Measurements from ENCODE around the gene ZNF787.

The ZNF787 gene

DNA sequence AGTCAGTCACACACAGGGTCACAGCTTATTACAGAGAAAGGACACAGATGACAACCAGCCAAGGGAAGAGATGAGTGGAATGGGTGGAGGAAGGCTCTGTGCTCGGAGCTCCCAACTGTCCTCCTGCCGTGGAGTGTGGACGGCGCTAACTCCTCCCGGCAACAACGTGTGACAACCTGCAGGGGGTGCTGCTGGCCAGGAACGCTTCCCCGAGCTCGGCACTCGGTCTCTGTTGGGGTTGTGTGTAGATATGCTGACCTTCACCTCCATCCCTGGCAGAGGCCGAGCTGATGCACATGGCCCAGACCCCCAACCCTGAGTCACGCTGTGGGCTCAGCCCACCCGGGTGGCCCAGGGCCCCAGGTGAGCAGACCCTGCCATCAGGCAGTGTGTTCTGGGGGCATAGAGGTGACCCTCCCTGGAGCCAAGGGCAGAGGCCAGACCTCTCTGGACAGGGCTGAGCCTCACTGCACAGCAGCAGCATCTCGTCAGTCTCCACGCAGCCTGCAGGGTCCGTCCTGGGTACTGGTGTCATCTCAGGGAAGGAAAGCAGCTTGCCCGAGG, 34.1 kb upstream of the ZNF787 start:
- Histone ChIP-seq H3K4me3 (replicated peaks; ENCODE audit: insufficient read depth, low read length) (no peak overlapping the region), H3K27me3 (ENCODE audit: insufficient read depth, poor library complexity, severe bottlenecking) (no peaks in the 10 kb centered on the region), H3K27ac (replicated peaks) (no peak overlapping the region)
- DNase-seq (ENCODE audit: low read depth in 1 of 2, low spot score in 1 of 2), result no peak
- TF ChIP-seq SPI1 (IDR thresholded peaks at IDR 0.05; ENCODE audit: borderline replicate concordance, low read depth), result no peak
- TF ChIP-seq CTCF (IDR thresholded peaks at IDR 0.05; ENCODE audit: insufficient read depth, low read length), result peak; percentile 6
- TF ChIP-seq GABPA (IDR thresholded peaks at IDR 0.05; ENCODE audit: low read depth), result no peak
- TF ChIP-seq POLR2AphosphoS5 (IDR thresholded peaks at IDR 0.05; ENCODE audit: low read depth), result no peak
- TF ChIP-seq REST (IDR thresholded peaks at IDR 0.05; ENCODE audit: insufficient replicate concordance, low read depth), result no peak

GRCh38 chr19:56153507-56153906, 32.4 kb upstream of the ZNF787 start:
- no peak for DNase-seq (ENCODE audit: low read depth in 1 of 2, low spot score in 1 of 2)
- no peak overlapping the region for H3K27ac ChIP-seq (replicated peaks)
- no peak overlapping the region for H3K4me3 ChIP-seq (replicated peaks; ENCODE audit: insufficient read depth, low read length)
- no peak for TF ChIP-seq SPI1 (IDR thresholded peaks at IDR 0.05; ENCODE audit: borderline replicate concordance, low read depth)
- no peak for TF ChIP-seq POLR2AphosphoS5 (IDR thresholded peaks at IDR 0.05; ENCODE audit: low read depth)
- TF ChIP-seq REST (IDR thresholded peaks at IDR 0.05; ENCODE audit: insufficient replicate concordance, low read depth), result no peak
- TF ChIP-seq CTCF (IDR thresholded peaks at IDR 0.05; ENCODE audit: insufficient read depth, low read length), result no peak
- TF ChIP-seq GABPA (IDR thresholded peaks at IDR 0.05; ENCODE audit: low read depth), result no peak
- H3K27me3 ChIP-seq (ENCODE audit: insufficient read depth, poor library complexity, severe bottlenecking), result no peaks in the 10 kb centered on the region

DNA sequence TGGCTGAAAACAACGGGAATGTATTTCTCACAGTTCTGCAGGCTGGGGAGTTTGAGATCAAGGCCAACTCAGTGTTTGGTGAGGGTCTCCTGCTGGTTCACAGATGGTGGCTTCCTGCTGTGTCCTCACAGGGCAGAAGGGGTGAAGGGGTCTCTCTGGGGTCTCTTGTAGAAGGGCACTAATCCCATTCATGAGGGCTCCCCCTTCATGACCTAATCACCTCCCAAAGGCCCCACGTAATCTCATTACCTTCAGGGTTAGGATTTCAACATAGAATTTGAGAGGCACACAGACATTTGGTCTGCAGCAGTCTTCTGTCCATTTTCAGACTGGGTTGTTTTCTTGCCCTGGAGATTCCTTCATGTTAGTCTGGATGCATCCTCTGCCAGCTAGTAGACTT, 31.5 kb upstream of the ZNF787 start:
- no peak overlapping the region for H3K4me3 ChIP-seq (replicated peaks; ENCODE audit: insufficient read depth, low read length)
- DNase-seq (ENCODE audit: low read depth in 1 of 2, low spot score in 1 of 2), result no peak
- H3K27me3 ChIP-seq (ENCODE audit: insufficient read depth, poor library complexity, severe bottlenecking), result no peaks in the 10 kb centered on the region
- no peak overlapping the region for H3K27ac ChIP-seq (replicated peaks)
- TF ChIP-seq CTCF (IDR thresholded peaks at IDR 0.05; ENCODE audit: insufficient read depth, low read length), result no peak
- TF ChIP-seq SPI1 (IDR thresholded peaks at IDR 0.05; ENCODE audit: borderline replicate concordance, low read depth), result no peak
- no peak for TF ChIP-seq REST (IDR thresholded peaks at IDR 0.05; ENCODE audit: insufficient replicate concordance, low read depth)
- no peak for TF ChIP-seq GABPA (IDR thresholded peaks at IDR 0.05; ENCODE audit: low read depth)
- TF ChIP-seq POLR2AphosphoS5 (IDR thresholded peaks at IDR 0.05; ENCODE audit: low read depth), result no peak
